Psoas muscle (tissue), 8 donors: ENCODE results near the gene ST6GALNAC6. TPM values are rescaled to one million over a fixed set of nuclear protein-coding genes. Genes with fewer than 3 reads are reported as not detected.

ENCODE experiments used
- ATAC-seq, 4 donors: fragments of 200-7000 bp; cut with Tn5 transposase; one replicate each; pipeline ENCODE4 v1.9.1; 2020; ENCODE audit warnings: moderate library complexity in 3 of 4, mild to moderate bottlenecking in 2 of 4
- DNase-seq, 2 donors: peaks; one replicate each; pipeline ENCODE4 v3.0.0-alpha.2; 2020
- H3K27ac ChIP-seq: fragments of 200-600 bp; one replicate; pipeline ENCODE4 v1.8.0; 2022
- H3K27me3 ChIP-seq, 3 donors: fragments of 200-600 bp in 1 of 3; one replicate each; pipeline versions ENCODE4 v1.6.1 to v1.8.0; 2013 to 2022; ENCODE audit warnings: low read length in 2 of 3, mild to moderate bottlenecking in 2 of 3, moderate library complexity in 1 of 3; ENCODE audit not compliant: insufficient read depth in 3 of 3
- H3K36me3 ChIP-seq, 2 donors: fragments of 200-600 bp in 1 of 2; one replicate each; pipeline versions ENCODE4 v1.6.1 to v1.8.0; 2013 to 2022; ENCODE audit warnings: low read depth in 1 of 2, mild to moderate bottlenecking in 1 of 2, moderate library complexity in 1 of 2; ENCODE audit not compliant: insufficient read depth in 1 of 2
- H3K4me1 ChIP-seq: fragments of 200-600 bp; one replicate; pipeline ENCODE4 v1.8.0; 2022
- H3K4me3 ChIP-seq: fragments of 200-600 bp; one replicate; pipeline ENCODE4 v1.8.0; 2022; ENCODE audit warnings: mild to moderate bottlenecking
- H3K9me3 ChIP-seq: fragments of 200-600 bp; one replicate; pipeline ENCODE4 v1.8.0; 2022
- WGBS, 3 donors: extraction: QIAGEN DNeasy Blood & Tissue Kit; methylation state at CpG; one replicate each; pipeline versions ENCODE4 v1.1.6 to v1.1.7; 2013; 5-methylcytosine and 5-hydroxymethylcytosine counted together
- intact Hi-C, 2 donors: fragments of 100-400 bp; cut with DNase I; formaldehyde crosslinking; loops; one replicate each; pipeline versions ENCODE4 v1.11.0 to v1.14.2; 2022
- polyA plus RNA-seq, 3 donors: library from polyadenylated mRNA; stranded (reverse); fragments of 200-250 nt; gene quantifications; one replicate each; pipeline ENCODE4 v1.2.3, GENCODE V29; 2013
- total RNA-seq, 4 donors: library from RNA; stranded (reverse); fragmentation: NEBNext Ultra II Directional in 2 of 4; extraction: Animal tissue kit (Norgen Biotek cat#: 25700) in 2 of 4; gene quantifications; one replicate each; pipeline versions ENCODE4 v1.2.1 to v1.2.4, GENCODE V29; 2021 to 2023
- TF ChIP-seq, protein P1 (sequence below): fragments of 200-600 bp; IDR thresholded peaks from one replicate; pipeline ENCODE4 v1.8.0; 2022; ENCODE audit warnings: antibody characterized with exemption
- donor health status: healthy with polysubstance abuse.
- donor health status: DM: no; HTN: no; CAD: no; lungs with moderate emphysema.
- donor health status: Bipolar disorder and iron deficiency.
- donor health status: healthy.
- donor health status: DM: yes; HTN: yes; CAD: no.
- donor health status: DM: no; HTN: no; CAD: no.
- donor health status: DM: no; HTN: no; CAD: no.
- donor health status: DM: yes; HTN: yes; CAD: no.

ST6GALNAC6 gene
- total and polyA plus RNA-seq, 7 donors = 18.5 to 35.5 (median 25.0) TPM

DNA sequence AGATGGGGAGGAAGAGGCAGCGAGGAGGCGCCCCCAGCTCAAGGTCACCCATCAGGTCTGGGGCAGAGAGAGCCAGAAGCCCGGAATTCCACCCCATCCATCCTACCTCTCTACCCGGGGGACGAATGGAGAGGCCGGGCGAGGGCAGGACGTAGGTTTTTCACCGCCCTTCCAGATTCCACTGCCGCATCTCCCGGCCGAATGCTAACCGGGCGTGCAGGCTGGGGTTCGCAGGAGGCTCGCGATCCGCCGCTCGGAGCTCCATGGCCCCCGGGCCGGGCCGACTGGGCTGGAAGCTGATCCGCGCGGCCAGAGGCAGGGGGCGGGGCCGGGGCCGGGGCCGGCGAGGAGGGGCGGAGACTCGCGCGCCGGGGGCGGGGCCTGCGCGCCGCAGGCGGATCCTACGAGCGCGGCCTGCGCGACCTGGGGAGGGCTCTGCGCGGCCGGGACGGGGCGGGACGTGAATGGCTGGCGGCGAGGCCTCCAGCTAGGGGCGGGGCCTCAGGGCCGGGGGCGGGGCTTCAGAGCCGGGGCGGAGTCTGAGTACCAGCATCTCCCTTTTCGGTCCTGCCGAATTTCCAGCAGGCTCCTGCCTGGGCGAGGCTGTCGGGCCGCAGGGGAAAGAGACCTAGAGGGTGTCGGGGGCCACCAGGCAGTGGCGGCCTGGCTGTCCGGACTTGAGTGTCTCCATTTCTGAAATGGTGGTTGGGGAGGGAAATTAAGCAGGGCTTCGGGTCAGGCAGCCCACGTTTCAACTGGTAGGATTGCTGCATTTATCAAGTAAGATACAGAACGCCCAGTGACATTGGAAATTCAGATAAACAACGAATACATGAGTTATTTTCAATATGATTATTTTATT is 17.5 kb upstream of the ST6GALNAC6 start, which contains the start of gene ST6GALNAC4:
Gene ST6GALNAC4, minus strand, starts transcription at position 322 of the 862 bp plus-strand sequence. CDS start 622 bp downstream, outside the sequence.
- intact Hi-C loops = loop anchor here (5.0 kb wide), 4 partner anchors 45 to 415 kb away; partner anchors contain the start of genes CDK9 (in 1 of the 2) and TOR2A (in 1 of the 2)
- Histone ChIP-seq H3K27me3 (no peaks in the 10 kb centered on the region), H3K4me3 (peak within 1 kb of the TSS; percentile 73), H3K4me1 (peaks cover 38% of the 10 kb centered on the region), H3K9me3 (no peaks in the 10 kb centered on the region), H3K36me3 (peaks cover 0 to 17% of the 10 kb centered on the region in 2 donors), H3K27ac (peak within 1 kb of the TSS; percentile 81)
- ATAC-seq (peak; percentile 91 to 92 (median 92)), DNase-seq (peak; percentile 95 to 97)
- TF ChIP-seq, protein P1, sequence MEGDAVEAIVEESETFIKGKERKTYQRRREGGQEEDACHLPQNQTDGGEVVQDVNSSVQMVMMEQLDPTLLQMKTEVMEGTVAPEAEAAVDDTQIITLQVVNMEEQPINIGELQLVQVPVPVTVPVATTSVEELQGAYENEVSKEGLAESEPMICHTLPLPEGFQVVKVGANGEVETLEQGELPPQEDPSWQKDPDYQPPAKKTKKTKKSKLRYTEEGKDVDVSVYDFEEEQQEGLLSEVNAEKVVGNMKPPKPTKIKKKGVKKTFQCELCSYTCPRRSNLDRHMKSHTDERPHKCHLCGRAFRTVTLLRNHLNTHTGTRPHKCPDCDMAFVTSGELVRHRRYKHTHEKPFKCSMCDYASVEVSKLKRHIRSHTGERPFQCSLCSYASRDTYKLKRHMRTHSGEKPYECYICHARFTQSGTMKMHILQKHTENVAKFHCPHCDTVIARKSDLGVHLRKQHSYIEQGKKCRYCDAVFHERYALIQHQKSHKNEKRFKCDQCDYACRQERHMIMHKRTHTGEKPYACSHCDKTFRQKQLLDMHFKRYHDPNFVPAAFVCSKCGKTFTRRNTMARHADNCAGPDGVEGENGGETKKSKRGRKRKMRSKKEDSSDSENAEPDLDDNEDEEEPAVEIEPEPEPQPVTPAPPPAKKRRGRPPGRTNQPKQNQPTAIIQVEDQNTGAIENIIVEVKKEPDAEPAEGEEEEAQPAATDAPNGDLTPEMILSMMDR = no peak
- 2 to 4% (median 2%) methylated on average over 53 to 71 of the region's 71 CpGs for WGBS, 3 donors

DNA sequence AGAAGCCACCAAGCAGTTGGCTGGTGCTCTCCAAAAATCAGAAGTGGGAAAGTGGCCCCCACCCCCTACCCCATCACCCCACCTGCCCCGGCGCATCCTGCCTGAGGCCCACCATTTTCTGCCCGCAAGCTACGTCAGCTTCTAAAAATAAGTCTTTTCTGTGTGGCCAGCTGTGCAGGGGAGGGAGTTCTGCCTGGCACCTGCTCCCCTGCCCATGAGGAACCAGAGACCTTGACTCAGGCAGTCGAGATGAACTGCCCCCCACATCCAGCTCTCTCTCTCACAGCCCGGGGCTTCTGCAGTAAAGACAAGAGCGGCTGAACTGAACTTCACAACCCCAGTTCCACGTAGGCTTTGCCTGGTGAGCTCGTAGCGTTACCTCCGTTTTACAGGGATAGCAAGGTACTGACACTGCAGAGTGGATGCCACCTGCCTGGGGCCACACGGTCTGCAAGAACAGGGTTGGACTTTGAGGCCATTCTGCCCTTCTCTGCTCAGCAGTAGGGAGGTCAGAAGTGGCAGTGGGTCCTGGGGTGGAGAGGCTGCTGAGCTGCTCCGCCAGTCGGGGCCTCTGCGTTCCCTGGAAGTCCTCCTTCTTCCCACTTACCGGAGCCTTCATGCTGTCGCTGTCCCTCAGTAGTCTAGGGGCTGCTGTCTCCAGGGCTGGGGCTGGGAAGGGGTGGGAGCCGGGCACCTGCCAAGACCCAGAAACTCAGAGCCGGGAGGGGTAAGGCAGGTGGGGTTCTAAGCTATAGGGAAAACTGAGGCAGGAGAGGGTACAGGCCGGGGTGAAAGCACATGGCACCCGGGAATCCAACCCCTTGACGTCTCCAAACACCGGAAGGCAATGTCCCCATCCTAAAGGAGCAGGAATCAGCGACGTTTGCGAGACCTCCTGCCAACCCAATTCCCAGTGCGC is 16.7 kb upstream of the ST6GALNAC6 start:
- Histone ChIP-seq H3K4me3 (peak overlapping the region; percentile 73), H3K36me3 (peaks cover 0 to 25% of the 10 kb centered on the region in 2 donors), H3K27me3 (no peaks in the 10 kb centered on the region), H3K4me1 (peaks cover 34% of the 10 kb centered on the region), H3K9me3 (no peaks in the 10 kb centered on the region), H3K27ac (peak overlapping the region; percentile 81)
- DNase-seq = no peak
- 18 to 33% (median 20%) methylated on average over 27 of the region's 27 CpGs for WGBS, 3 donors
- intact Hi-C loops = loop anchor here (5.0 kb wide), 4 partner anchors 44 to 414 kb away; partner anchors contain the start of genes CDK9 (in 1 of the 2) and TOR2A (in 1 of the 2)
- TF ChIP-seq, protein P1 = no peak
- ATAC-seq = peak; percentile 33 to 66 (median 46)

DNA sequence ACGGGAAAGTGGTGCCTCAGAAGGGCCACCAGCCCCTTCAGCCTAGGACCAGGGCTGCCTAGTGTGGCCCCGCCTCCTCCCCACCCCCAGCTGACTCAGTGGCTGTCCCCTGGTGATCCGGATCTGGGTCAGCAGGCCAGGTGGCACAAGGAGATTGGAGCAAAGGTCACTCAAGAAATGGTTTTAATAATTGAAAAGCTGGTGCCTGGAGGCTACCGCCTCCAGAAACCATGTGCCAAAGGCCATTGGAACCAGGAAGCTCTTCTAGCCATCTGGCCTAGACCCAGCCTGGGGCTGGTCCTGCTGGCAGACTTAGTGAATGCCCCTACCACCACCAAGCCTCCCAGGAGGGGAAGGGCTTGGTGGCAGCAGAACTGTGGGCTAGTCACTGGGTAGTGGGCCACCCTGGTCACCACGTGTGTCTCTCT is 15.9 kb upstream of the ST6GALNAC6 start:
- 67 to 92% (median 80%) methylated on average over 5 of the region's 5 CpGs for WGBS, 3 donors
- no peaks in the 10 kb centered on the region for H3K27me3 ChIP-seq
- peaks cover 33% of the 10 kb centered on the region for H3K4me1 ChIP-seq
- H3K36me3 ChIP-seq = peaks cover 0 to 33% of the 10 kb centered on the region in 2 donors
- DNase-seq = peak in 1 of 2 donors; percentile 64
- H3K27ac ChIP-seq = peak overlapping the region; percentile 81
- no peak for ATAC-seq
- TF ChIP-seq, protein P1 = no peak
- peak overlapping the region; percentile 73 for H3K4me3 ChIP-seq
- no peaks in the 10 kb centered on the region for H3K9me3 ChIP-seq
- intact Hi-C loops = loop anchor here (5.0 kb wide), 4 partner anchors 43 to 413 kb away; partner anchors contain the start of genes CDK9 (in 1 of the 2) and TOR2A (in 1 of the 2)

DNA sequence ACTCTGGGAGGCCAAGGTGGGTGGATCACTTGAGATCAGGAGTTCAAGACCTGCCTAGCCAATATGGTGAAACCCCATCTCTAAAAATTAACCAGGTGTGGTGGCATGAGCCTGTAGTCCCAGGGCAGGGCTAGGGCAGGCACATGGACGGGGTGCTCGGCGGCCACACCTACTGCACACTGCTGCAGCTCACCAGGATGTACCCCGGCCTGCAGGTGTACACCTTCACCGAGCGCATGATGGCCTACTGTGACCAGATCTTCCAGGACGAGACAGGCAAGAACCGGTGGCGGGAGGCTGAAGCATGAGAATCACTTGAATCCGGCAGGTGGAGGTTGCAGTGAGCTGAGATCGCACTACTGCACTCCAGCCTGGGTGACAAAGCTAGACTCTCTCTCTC is 14.3 kb upstream of the ST6GALNAC6 start:
- H3K9me3 ChIP-seq = no peaks in the 10 kb centered on the region
- peaks cover 0 to 42% of the 10 kb centered on the region in 2 donors for H3K36me3 ChIP-seq
- TF ChIP-seq, protein P1 = no peak
- H3K4me1 ChIP-seq = peaks cover 18% of the 10 kb centered on the region
- H3K4me3 ChIP-seq = no peak overlapping the region
- WGBS, 3 donors = 96% methylated on average over 11 of the region's 11 CpGs
- H3K27ac ChIP-seq = no peak overlapping the region
- no peaks in the 10 kb centered on the region for H3K27me3 ChIP-seq
- ATAC-seq (no peak), DNase-seq (peak in 1 of 2 donors; percentile 45)
- intact Hi-C loops = no loop called here
